Measurements from ENCODE around the gene SYT14. TPM values are rescaled to one million over a fixed set of nuclear protein-coding genes. Genes with fewer than 3 reads are reported as not detected.

SYT14 gene
- polyA plus RNA-seq, 3 donors = not detected

DNA sequence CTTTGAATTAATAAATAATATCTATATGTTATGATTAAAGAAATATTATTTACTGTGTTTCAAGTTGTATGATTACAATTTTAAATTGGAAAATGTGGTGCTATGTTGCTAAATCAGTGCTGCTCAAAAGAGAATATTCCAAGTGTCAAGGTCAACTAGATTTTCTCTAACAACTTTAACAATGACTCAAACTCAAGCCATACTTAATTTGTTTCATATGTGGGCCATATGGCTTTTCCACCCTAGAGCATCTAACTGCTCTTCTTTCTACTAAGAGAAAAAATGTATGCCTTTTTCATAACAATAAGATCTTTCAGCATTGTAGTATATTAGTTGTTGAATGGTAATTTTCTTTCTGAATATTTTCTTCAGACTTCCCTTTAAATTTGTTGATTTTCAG lies 8.3 kb upstream of the SYT14 start:
- Histone ChIP-seq H3K9me3 (replicated peaks in 1 of 2; ENCODE audit: control insufficient read depth in 1 of 2, insufficient read depth in 1 of 2, low read length in 2 of 2) (no peaks in the 10 kb centered on the region), H3K79me2 (ENCODE audit: insufficient read depth, low read length) (no peaks in the 10 kb centered on the region), H3K9ac (ENCODE audit: insufficient read depth, low read length, poor library complexity, severe bottlenecking) (no peak overlapping the region), H2AFZ (ENCODE audit: insufficient read depth, low read depth, low read length, poor library complexity, severe bottlenecking) (no peak overlapping the region), H3K27me3 (ENCODE audit: control insufficient read depth in 2 of 2, insufficient read depth in 2 of 2, low read length in 2 of 2) (no peaks in the 10 kb centered on the region), H3K4me1 (ENCODE audit: control insufficient read depth in 1 of 2, insufficient read depth in 2 of 2, low read length in 2 of 2) (no peaks in the 10 kb centered on the region), H3K4me2 (replicated peaks; ENCODE audit: extremely low read depth, low read length, poor library complexity, severe bottlenecking) (no peak overlapping the region), H3K27ac (ENCODE audit: low read depth in 1 of 2, low read length in 2 of 2) (no peak overlapping the region), H4K20me1 (ENCODE audit: insufficient read depth, low read length) (no peaks in the 10 kb centered on the region), H3K4me3 (replicated peaks in 1 of 3; ENCODE audit: low read depth in 2 of 3, low read length in 3 of 3) (no peak overlapping the region), H3K36me3 (replicated peaks in 1 of 2; ENCODE audit: control insufficient read depth in 1 of 2, insufficient read depth in 2 of 2, low read length in 2 of 2) (no peaks in the 10 kb centered on the region)
- Mint-ChIP-seq H3K9me3 (no peaks in the 10 kb centered on the region), H3K4me3 (no peak overlapping the region), H3K4me1 (no peaks in the 10 kb centered on the region), H3K27me3 (ENCODE audit: low read depth in 3 of 3) (peaks cover 0 to 10% (median 3%) of the 10 kb centered on the region in 3 donors), H3K27ac (no peak overlapping the region), H3K36me3 (no peaks in the 10 kb centered on the region)
- no peak for DNase-seq
- TF ChIP-seq, protein P1, sequence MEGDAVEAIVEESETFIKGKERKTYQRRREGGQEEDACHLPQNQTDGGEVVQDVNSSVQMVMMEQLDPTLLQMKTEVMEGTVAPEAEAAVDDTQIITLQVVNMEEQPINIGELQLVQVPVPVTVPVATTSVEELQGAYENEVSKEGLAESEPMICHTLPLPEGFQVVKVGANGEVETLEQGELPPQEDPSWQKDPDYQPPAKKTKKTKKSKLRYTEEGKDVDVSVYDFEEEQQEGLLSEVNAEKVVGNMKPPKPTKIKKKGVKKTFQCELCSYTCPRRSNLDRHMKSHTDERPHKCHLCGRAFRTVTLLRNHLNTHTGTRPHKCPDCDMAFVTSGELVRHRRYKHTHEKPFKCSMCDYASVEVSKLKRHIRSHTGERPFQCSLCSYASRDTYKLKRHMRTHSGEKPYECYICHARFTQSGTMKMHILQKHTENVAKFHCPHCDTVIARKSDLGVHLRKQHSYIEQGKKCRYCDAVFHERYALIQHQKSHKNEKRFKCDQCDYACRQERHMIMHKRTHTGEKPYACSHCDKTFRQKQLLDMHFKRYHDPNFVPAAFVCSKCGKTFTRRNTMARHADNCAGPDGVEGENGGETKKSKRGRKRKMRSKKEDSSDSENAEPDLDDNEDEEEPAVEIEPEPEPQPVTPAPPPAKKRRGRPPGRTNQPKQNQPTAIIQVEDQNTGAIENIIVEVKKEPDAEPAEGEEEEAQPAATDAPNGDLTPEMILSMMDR (IDR thresholded peaks at IDR 0.05) = no peak
- intact Hi-C loops (cut with micrococcal nuclease) = no loop called here

DNA sequence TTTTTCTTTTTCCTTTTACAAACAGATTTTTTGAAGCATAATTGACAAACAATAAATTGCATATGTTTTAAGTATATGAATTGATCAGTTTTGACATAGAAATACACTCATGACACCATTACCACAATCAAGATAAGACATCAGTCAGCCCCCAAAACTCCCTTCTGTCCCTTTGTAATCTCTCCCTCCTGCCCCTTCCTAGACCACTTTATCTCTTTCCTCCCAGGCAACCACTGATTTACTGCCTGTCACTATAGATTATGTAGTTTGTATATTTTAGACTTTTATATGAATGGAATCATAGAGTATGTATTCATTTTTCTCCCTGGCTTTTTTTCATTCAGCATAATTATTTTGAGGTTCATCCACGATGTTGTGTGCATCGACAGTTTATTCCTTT lies 6.9 kb upstream of the SYT14 start:
- Mint-ChIP-seq H3K4me1 (no peaks in the 10 kb centered on the region), H3K4me3 (no peak overlapping the region), H3K9me3 (no peaks in the 10 kb centered on the region), H3K27ac (no peak overlapping the region), H3K27me3 (ENCODE audit: low read depth in 3 of 3) (peaks cover 0 to 10% (median 3%) of the 10 kb centered on the region in 3 donors), H3K36me3 (no peaks in the 10 kb centered on the region)
- TF ChIP-seq, protein P1 (IDR thresholded peaks at IDR 0.05) = no peak
- peaks cover 1 to 5% of the 10 kb centered on the region in 2 donors for H3K27me3 ChIP-seq (ENCODE audit: control insufficient read depth in 2 of 2, insufficient read depth in 2 of 2, low read length in 2 of 2)
- H3K9me3 ChIP-seq (replicated peaks in 1 of 2; ENCODE audit: control insufficient read depth in 1 of 2, insufficient read depth in 1 of 2, low read length in 2 of 2) = no peaks in the 10 kb centered on the region
- H3K9ac ChIP-seq (ENCODE audit: insufficient read depth, low read length, poor library complexity, severe bottlenecking) = no peak overlapping the region
- H2AFZ ChIP-seq (ENCODE audit: insufficient read depth, low read depth, low read length, poor library complexity, severe bottlenecking) = no peak overlapping the region
- intact Hi-C loops (cut with micrococcal nuclease) = no loop called here
- H3K4me1 ChIP-seq (ENCODE audit: control insufficient read depth in 1 of 2, insufficient read depth in 2 of 2, low read length in 2 of 2) = no peaks in the 10 kb centered on the region
- WGBS (ENCODE audit: insufficient coverage) = no CpG with 5 or more reads among the region's 2 CpGs
- H3K27ac ChIP-seq (ENCODE audit: low read depth in 1 of 2, low read length in 2 of 2) = no peak overlapping the region
- no peaks in the 10 kb centered on the region for H3K36me3 ChIP-seq (replicated peaks in 1 of 2; ENCODE audit: control insufficient read depth in 1 of 2, insufficient read depth in 2 of 2, low read length in 2 of 2)
- no peaks in the 10 kb centered on the region for H3K79me2 ChIP-seq (ENCODE audit: insufficient read depth, low read length)
- no peaks in the 10 kb centered on the region for H4K20me1 ChIP-seq (ENCODE audit: insufficient read depth, low read length)
- H3K4me3 ChIP-seq (replicated peaks in 1 of 3; ENCODE audit: low read depth in 2 of 3, low read length in 3 of 3) = no peak overlapping the region
- no peak for DNase-seq
- no peak overlapping the region for H3K4me2 ChIP-seq (replicated peaks; ENCODE audit: extremely low read depth, low read length, poor library complexity, severe bottlenecking)

All from CD14-positive monocyte (primary cell).